Measurements from ENCODE around the gene CENPU. TPM values are rescaled to one million over a fixed set of nuclear protein-coding genes. Genes with fewer than 3 reads are reported as not detected.

CENPU gene
- total and polyA plus RNA-seq, 10 of the 15 experiments (the other 5 are each of a cell fraction or from before 2014, with no cell fraction given) = 26.6 to 90.8 (median 53.8) TPM

DNA sequence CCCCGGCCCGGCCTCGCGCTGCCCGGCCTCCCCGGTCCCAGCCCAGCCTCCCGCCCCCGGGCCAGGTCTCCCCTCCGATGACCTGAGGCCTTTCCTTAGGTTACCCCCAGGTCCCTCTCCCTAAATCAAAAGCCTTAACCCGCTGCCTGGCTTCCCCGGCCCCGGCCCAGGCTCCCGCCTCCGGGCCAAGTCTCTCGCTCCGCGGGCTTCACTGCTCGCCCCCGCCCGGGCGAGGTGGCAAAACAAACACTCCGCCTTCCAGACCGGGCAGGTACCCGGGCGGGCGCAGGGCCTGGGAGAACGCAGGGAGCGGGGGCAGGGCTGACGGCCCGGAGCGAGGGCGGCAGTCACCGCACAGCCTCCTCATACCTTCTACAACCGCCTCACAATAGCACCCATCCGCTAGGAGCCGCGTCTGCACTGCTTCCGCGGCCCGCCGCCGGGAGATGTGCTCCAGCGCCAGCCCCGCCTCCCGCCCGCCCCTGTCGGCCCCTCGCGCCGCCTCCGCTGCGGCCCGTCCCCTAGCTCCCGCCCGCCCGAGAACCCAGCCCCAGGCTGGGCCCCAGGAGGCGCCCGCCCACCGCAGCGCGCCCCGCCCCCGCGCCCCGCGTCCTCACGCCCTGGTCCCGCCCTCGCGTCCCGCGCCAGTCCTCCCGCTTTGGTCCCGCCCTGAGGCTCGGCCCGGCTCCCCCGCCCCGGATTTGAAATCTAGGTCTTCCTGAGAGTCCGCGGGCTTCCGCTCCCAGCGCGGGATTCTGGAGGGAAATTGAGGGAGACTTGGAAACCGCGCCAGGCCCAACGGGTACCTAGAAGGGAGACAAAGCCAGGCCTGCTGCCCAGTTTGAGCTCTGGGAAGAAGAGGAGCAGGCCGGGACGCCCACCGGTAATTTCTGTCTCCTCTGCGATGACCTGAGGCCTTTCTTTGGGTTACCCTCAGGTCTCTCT is 84.6 kb downstream of the CENPU start, which contains the start of the genes CASP3 and PRIMPOL (continued):
- TF ChIP-seq PAX5 (IDR thresholded peaks at IDR 0.05; ENCODE audit: borderline replicate concordance, low read depth, low read length) = peak; percentile 45; the same call in 1 of the 2 replicates
- TF ChIP-seq GATAD2B (conservative IDR thresholded peaks at IDR 0.05; ENCODE audit: low read depth) = no peak; the same call in 1 of the 2 replicates
- TF ChIP-seq NR2F1 (conservative IDR thresholded peaks at IDR 0.05) = no peak
- TF ChIP-seq SREBF2 (IDR thresholded peaks at IDR 0.05; ENCODE audit: low read length) = no peak
- peak; percentile 76; the same call in 1 of the 2 replicates for TF ChIP-seq EED (IDR thresholded peaks at IDR 0.05; ENCODE audit: low read depth)
- TF ChIP-seq, protein P1, sequence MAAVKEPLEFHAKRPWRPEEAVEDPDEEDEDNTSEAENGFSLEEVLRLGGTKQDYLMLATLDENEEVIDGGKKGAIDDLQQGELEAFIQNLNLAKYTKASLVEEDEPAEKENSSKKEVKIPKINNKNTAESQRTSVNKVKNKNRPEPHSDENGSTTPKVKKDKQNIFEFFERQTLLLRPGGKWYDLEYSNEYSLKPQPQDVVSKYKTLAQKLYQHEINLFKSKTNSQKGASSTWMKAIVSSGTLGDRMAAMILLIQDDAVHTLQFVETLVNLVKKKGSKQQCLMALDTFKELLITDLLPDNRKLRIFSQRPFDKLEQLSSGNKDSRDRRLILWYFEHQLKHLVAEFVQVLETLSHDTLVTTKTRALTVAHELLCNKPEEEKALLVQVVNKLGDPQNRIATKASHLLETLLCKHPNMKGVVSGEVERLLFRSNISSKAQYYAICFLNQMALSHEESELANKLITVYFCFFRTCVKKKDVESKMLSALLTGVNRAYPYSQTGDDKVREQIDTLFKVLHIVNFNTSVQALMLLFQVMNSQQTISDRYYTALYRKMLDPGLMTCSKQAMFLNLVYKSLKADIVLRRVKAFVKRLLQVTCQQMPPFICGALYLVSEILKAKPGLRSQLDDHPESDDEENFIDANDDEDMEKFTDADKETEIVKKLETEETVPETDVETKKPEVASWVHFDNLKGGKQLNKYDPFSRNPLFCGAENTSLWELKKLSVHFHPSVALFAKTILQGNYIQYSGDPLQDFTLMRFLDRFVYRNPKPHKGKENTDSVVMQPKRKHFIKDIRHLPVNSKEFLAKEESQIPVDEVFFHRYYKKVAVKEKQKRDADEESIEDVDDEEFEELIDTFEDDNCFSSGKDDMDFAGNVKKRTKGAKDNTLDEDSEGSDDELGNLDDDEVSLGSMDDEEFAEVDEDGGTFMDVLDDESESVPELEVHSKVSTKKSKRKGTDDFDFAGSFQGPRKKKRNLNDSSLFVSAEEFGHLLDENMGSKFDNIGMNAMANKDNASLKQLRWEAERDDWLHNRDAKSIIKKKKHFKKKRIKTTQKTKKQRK (IDR thresholded peaks at IDR 0.05; ENCODE audit: low read depth, low read length) = no peak
- peak; percentile 84; the same call in 1 of the 2 replicates for TF ChIP-seq SMAD5 (IDR thresholded peaks at IDR 0.05; ENCODE audit: low read depth)
- TF ChIP-seq CBX5 (IDR thresholded peaks at IDR 0.05; ENCODE audit: low read depth) = peak; percentile 85
- TF ChIP-seq CHD1 (IDR thresholded peaks at IDR 0.05; ENCODE audit: low read depth, low read length) = no peak
- TF ChIP-seq, protein P2, sequence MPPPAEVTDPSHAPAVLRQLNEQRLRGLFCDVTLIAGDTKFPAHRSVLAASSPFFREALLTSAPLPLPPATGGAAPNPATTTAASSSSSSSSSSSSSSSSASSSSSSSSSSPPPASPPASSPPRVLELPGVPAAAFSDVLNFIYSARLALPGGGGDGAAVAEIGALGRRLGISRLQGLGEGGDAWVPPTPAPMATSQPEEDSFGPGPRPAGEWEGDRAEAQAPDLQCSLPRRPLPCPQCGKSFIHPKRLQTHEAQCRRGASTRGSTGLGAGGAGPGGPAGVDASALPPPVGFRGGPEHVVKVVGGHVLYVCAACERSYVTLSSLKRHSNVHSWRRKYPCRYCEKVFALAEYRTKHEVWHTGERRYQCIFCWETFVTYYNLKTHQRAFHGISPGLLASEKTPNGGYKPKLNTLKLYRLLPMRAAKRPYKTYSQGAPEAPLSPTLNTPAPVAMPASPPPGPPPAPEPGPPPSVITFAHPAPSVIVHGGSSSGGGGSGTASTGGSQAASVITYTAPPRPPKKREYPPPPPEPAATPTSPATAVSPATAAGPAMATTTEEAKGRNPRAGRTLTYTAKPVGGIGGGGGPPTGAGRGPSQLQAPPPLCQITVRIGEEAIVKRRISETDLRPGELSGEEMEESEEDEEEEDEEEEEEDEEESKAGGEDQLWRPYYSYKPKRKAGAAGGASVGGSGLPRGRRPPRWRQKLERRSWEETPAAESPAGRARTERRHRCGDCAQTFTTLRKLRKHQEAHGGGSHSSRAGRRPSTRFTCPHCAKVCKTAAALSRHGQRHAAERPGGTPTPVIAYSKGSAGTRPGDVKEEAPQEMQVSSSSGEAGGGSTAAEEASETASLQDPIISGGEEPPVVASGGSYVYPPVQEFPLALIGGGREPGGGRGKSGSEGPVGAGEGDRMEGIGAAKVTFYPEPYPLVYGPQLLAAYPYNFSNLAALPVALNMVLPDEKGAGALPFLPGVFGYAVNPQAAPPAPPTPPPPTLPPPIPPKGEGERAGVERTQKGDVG (CRISPR knock-in tag; IDR thresholded peaks at IDR 0.05) = no peak
- TF ChIP-seq IKZF2 (IDR thresholded peaks at IDR 0.05) = peak; percentile 55 to 67; a peak in 2 of 4 replicates
- TF ChIP-seq ZBED1 (IDR thresholded peaks at IDR 0.05; ENCODE audit: borderline replicate concordance) = no peak
- no peak for TF ChIP-seq MYB (IDR thresholded peaks at IDR 0.05; ENCODE audit: borderline replicate concordance, low read depth, low read length)
- TF ChIP-seq RAD21 (IDR thresholded peaks at IDR 0.05; ENCODE audit: insufficient read depth, low read depth, low read length) = peak; percentile 28
- TF ChIP-seq YBX1 (IDR thresholded peaks at IDR 0.05) = no peak
- TF ChIP-seq, protein P3, sequence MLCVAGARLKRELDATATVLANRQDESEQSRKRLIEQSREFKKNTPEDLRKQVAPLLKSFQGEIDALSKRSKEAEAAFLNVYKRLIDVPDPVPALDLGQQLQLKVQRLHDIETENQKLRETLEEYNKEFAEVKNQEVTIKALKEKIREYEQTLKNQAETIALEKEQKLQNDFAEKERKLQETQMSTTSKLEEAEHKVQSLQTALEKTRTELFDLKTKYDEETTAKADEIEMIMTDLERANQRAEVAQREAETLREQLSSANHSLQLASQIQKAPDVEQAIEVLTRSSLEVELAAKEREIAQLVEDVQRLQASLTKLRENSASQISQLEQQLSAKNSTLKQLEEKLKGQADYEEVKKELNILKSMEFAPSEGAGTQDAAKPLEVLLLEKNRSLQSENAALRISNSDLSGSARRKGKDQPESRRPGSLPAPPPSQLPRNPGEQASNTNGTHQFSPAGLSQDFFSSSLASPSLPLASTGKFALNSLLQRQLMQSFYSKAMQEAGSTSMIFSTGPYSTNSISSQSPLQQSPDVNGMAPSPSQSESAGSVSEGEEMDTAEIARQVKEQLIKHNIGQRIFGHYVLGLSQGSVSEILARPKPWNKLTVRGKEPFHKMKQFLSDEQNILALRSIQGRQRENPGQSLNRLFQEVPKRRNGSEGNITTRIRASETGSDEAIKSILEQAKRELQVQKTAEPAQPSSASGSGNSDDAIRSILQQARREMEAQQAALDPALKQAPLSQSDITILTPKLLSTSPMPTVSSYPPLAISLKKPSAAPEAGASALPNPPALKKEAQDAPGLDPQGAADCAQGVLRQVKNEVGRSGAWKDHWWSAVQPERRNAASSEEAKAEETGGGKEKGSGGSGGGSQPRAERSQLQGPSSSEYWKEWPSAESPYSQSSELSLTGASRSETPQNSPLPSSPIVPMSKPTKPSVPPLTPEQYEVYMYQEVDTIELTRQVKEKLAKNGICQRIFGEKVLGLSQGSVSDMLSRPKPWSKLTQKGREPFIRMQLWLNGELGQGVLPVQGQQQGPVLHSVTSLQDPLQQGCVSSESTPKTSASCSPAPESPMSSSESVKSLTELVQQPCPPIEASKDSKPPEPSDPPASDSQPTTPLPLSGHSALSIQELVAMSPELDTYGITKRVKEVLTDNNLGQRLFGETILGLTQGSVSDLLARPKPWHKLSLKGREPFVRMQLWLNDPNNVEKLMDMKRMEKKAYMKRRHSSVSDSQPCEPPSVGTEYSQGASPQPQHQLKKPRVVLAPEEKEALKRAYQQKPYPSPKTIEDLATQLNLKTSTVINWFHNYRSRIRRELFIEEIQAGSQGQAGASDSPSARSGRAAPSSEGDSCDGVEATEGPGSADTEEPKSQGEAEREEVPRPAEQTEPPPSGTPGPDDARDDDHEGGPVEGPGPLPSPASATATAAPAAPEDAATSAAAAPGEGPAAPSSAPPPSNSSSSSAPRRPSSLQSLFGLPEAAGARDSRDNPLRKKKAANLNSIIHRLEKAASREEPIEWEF (IDR thresholded peaks at IDR 0.05; ENCODE audit: insufficient replicate concordance, low read depth, low read length) = no peak
- peak; percentile 78 for TF ChIP-seq PML (IDR thresholded peaks at IDR 0.05; ENCODE audit: low read length)
- peak; percentile 90 for TF ChIP-seq TAF1 (IDR thresholded peaks at IDR 0.05; ENCODE audit: borderline replicate concordance, low read depth, low read length)
